HepG2 (cell line): Measurements from ENCODE around the gene MZF1. TPM values are rescaled to one million over a fixed set of nuclear protein-coding genes. Genes with fewer than 3 reads are reported as not detected.

Experiments
- ATF3 ChIP-seq: sonication (generic); formaldehyde crosslinking; IDR thresholded peaks from 2 replicates; pipeline ENCODE4 v1.4.0; 2020; ENCODE audit warnings: missing genetic modification reagents
- EZH2 ChIP-seq: conservative IDR thresholded peaks from 2 replicates; pipeline ENCODE4 v1.6.1; 2012; ENCODE audit warnings: mild to moderate bottlenecking, low read depth, low read length, moderate library complexity
- FOXJ3 ChIP-seq: sonication (generic); formaldehyde crosslinking; IDR thresholded peaks from 2 replicates; pipeline ENCODE4 v1.4.0; 2020; ENCODE audit warnings: missing genetic modification reagents, mild to moderate bottlenecking, borderline replicate concordance
- JUNB ChIP-seq: sonication (generic); formaldehyde crosslinking; IDR thresholded peaks from 2 replicates; pipeline ENCODE4 v1.8.0; 2022; ENCODE audit warnings: missing genetic modification reagents, mild to moderate bottlenecking, borderline replicate concordance
- MEIS1 ChIP-seq: sonication (generic); formaldehyde crosslinking; IDR thresholded peaks from 2 replicates; pipeline ENCODE4 v1.9.0; 2021; ENCODE audit warnings: mild to moderate bottlenecking, missing genetic modification reagents, moderate library complexity, borderline replicate concordance
- POLR2AphosphoS2 ChIP-seq: IDR thresholded peaks from 2 replicates; pipeline ENCODE4 v1.6.1; 2011; ENCODE audit warnings: low read depth, low read length, improper control_type of control experiment
- RXRB ChIP-seq: IDR thresholded peaks from 2 replicates; pipeline ENCODE4 v1.6.1; 2016; ENCODE audit warnings: borderline replicate concordance, missing genetic modification reagents, missing compliant biosample characterization
- SIX4 ChIP-seq: sonication (generic); formaldehyde crosslinking; IDR thresholded peaks from 2 replicates; pipeline ENCODE4 v1.4.0; 2020; ENCODE audit warnings: missing genetic modification reagents
- ZMAT5 ChIP-seq: sonication (generic); formaldehyde crosslinking; IDR thresholded peaks from 2 replicates; pipeline ENCODE4 v1.5.0; 2020; ENCODE audit warnings: mild to moderate bottlenecking, low read depth, missing genetic modification reagents, borderline replicate concordance
- ZNF142 ChIP-seq: sonication (generic); formaldehyde crosslinking; IDR thresholded peaks from 2 replicates; pipeline ENCODE4 v1.4.0; 2020; ENCODE audit warnings: missing genetic modification reagents
- ZNF350 ChIP-seq: sonication (generic); formaldehyde crosslinking; IDR thresholded peaks from 2 replicates; pipeline ENCODE4 v1.4.0; 2020; ENCODE audit warnings: mild to moderate bottlenecking, low read depth, missing genetic modification reagents, borderline replicate concordance
- ZNF547 ChIP-seq: sonication (generic); formaldehyde crosslinking; IDR thresholded peaks from 2 replicates; pipeline ENCODE4 v1.5.1; 2020; ENCODE audit warnings: mild to moderate bottlenecking, missing genetic modification reagents
- ZNF646 ChIP-seq: sonication (generic); formaldehyde crosslinking; IDR thresholded peaks from 2 replicates; pipeline ENCODE4 v1.9.0; 2021; ENCODE audit warnings: mild to moderate bottlenecking, missing genetic modification reagents
- ZNF674 ChIP-seq: sonication (generic); formaldehyde crosslinking; IDR thresholded peaks from 2 replicates; pipeline ENCODE4 v1.5.0; 2020; ENCODE audit warnings: low read depth, mild to moderate bottlenecking, missing genetic modification reagents
- ZSCAN12 ChIP-seq: sonication (generic); formaldehyde crosslinking; IDR thresholded peaks from 2 replicates; pipeline ENCODE4 v1.9.0; 2021; ENCODE audit warnings: mild to moderate bottlenecking, missing genetic modification reagents
- polyA plus RNA-seq, 8 experiments: library from polyadenylated mRNA; depleted of rRNA in 3 of 8; stranded (reverse) in 7 of 8; unstranded in 1 of 8; fragments of >200 nt; fragmentation: Illumina TruSeq in 4 of 8; extraction: Trizol in 4 of 8; gene quantifications; 2 replicates each; pipeline versions ENCODE4 v1.2.1 to v1.2.3, GENCODE V29; 2011 to 2016; ENCODE audit warnings: low read depth in 4 of 8, missing spikeins in 1 of 8, mixed read lengths in 1 of 8; ENCODE audit not compliant: insufficient read depth in 1 of 8
- total RNA-seq, 5 experiments: library from RNA; depleted of rRNA; stranded (reverse); fragments of >200 nt; fragmentation: Illumina TruSeq; extraction: Trizol; gene quantifications; 2 replicates each; pipeline ENCODE4 v1.2.3, GENCODE V29; 2016; ENCODE audit warnings: low read depth in 1 of 5

Gene MZF1
- total and polyA plus RNA-seq, 2 of the 13 experiments (the other 11 are each of a cell fraction or from before 2014, with no cell fraction given): 3.1 to 8.1 TPM

- TF ChIP-seq ZNF646 (CRISPR knock-in tag) (no peak), MEIS1 (CRISPR knock-in tag) (no peak; the same call in 1 of the 2 replicates), ZNF547 (CRISPR knock-in tag) (peak; percentile 87), JUNB (CRISPR knock-in tag) (no peak), EZH2 (no peak), ATF3 (CRISPR knock-in tag) (no peak), FOXJ3 (peak; percentile 61; the same call in 1 of the 2 replicates), SIX4 (CRISPR knock-in tag) (no peak), ZNF142 (CRISPR knock-in tag) (no peak), ZSCAN12 (CRISPR knock-in tag) (peak; percentile 69; the same call in 1 of the 2 replicates), ZMAT5 (CRISPR knock-in tag) (no peak), RXRB (CRISPR knock-in tag) (0 out of 2 replicates have a peak, but pooled peaks have one; percentile 16), ZNF674 (CRISPR knock-in tag) (no peak), POLR2AphosphoS2 (no peak), ZNF350 (peak; percentile 82; the same call in 1 of the 2 replicates)
These were observed 2.3 kb upstream of the MZF1 start (continued) for GRCh38 chr19:58575183-58576041.
